HG03095 (cell line): ENCODE measurements around the gene PRKG1.
A peak's percentile ranks its signal among the peaks of the same experiment; 100 is the strongest.

Experiments
- ATAC-seq: cut with Tn5 transposase; IDR thresholded peaks from one replicate; pipeline ENCODE4 v1.9.1; 2021; ENCODE audit warnings: moderate library complexity; ENCODE audit not compliant: unreplicated experiment

The PRKG1 gene

DNA sequence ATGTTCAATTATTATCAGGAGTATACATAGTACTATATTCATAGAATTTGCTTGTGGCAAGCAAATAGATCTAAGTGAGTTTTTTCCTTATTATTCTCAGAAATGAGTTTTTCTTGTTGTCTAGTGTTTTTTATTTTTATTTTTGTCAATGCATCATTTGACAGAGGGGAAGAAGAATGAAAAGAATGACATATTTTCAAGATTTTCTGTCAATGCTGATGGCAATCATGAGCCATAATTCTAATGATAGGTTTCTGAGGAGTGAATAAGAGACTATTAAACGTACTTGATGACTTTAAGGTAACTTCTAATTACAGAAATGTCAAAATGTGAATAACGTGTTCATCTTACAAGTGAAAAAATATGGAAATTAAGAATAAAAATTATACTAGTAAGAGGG lies 769.7 kb downstream of the PRKG1 start:
- ATAC-seq, result no peak

DNA sequence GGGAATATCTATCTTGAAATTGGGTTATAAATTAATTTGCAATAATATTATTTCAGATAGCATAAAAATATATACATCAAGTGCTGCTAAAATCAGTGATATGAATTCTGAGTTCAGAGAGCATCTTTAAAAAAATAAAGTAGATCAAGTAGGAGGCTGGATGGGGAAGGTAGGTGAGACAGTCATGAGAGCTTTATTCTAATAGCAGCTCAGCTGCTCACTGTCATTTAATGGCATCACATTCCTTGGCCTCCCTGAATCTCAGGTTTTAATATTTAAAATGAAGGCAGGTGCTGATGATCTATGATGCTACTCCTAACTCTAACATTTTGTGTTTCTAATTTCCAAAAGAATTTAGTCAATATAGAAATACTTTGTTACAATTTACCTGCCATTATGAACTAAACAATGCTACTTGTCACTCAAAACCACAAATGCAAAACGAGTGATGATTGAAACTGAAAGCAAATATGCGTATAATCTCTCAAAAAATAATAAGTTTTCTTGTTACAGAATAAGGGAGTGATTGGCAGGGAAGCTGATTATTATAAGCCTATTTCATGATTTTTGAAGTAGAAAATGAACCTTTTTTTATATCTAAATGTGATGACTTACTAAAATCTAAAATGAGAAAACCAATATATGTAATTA lies 772.7 kb downstream of the PRKG1 start:
- no peak for ATAC-seq

DNA sequence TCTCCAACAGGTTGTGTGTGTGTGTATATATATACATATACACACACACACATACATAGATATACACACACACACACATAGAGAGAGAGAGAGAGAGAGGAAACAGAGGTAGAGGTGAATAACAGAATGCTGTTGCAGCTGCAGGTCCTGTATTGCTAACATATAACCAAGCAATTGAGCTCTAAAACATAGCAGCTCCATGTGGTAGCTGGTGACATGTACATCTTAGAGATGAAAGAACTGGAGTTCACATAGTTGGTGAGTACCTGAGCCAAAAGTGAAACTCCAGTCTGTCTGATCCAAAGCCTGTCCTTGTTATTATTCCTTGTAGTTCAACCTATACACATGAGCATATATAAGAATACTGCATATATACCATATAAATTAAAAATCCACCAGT lies 778.0 kb downstream of the PRKG1 start:
- no peak for ATAC-seq

DNA sequence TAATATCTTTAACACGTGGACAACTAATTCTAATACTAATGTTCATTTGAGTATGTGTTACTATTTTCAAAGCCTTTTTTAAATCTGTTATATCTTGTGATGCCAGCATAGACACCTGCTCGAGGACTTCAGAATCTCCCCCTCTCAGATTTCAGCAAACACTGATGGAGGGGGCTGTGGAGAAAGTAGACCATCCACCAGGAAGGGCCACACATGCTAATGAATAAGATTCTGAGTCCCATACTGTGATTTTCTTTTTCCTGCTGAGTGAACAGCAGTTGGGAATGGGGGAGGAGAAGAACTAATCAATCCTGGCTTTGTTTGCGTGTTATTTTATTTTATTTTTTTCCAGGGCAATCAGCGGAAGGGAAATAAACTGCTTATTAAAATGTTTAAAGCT lies 783.0 kb downstream of the PRKG1 start:
- no peak for ATAC-seq

DNA sequence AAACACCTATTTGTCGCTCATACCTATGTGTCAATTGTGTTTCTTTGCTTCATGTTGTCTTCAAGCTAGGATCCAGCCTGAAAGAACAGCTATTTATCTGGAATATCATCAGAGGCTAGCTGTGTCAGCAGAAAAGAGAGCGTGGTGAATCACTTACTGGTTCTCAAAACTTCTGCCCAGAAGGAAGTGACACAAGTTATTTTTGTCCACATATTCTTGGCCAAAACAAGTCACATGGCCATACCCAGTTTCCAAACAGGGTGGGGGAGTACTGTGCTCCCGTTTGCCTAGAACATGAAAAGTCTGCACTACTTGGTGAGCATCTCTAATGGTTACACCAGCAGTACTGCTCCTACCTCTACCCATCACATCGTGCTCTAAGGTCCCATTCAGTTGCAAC lies 786.0 kb downstream of the PRKG1 start:
- ATAC-seq, result peak; percentile 83

DNA sequence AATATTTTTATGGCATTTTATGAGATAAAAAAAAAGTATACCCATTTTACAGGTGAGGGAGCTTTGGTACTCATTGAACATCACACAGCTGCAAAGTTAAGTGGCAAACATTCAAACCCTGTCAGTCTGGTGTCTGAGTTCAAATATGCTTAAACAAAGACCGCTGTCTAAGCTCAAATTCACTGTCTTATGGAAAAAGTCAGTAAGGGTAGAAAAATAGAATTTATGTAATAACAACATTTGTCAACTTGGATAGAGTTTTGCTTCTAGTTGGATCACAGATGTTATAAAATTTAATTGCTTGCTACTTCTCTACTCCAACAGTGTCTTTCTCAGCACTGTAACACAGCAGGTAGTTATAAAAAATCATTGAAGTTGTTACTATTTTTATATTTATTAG lies 786.8 kb downstream of the PRKG1 start:
- ATAC-seq, result no peak

DNA sequence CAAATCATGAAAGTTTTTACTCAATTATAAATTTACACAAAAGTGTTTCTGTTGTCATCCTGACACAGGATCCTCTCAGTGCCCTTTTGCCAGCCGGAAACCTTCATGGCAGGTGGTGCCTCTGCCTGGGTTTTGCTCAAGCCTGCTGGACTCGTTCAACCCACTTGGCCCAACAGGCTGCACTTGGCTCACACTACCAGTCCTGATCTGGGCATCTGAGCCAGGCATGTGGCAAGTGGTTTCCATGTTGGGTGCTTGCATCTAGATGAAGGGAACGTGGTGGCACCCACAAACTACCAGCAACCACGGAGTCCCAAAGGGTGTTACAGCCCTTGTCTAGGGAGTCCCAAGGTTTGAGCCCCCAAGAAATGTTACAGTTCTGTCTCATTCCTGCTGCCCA lies 787.4 kb downstream of the PRKG1 start:
- ATAC-seq, result no peak

DNA sequence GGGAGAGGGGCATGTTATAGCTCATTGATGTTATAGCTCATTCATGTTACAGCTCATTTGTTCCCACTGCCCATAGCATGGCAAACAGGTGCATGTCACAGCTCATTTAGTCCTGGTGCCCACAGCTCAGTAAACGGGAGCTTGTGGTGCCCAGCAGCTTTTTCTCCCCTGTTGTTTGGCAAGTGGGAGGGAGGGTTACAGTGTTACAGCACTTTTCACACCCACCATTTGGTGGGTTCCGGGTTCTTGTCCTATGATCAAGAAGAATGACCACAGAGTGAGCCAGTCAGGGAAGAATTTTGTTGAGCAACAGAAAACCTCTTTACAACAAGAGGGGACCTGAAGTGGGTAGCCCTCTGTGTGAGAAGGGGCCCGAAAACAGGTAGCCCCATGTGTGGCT lies 787.9 kb downstream of the PRKG1 start:
- ATAC-seq, result no peak

DNA sequence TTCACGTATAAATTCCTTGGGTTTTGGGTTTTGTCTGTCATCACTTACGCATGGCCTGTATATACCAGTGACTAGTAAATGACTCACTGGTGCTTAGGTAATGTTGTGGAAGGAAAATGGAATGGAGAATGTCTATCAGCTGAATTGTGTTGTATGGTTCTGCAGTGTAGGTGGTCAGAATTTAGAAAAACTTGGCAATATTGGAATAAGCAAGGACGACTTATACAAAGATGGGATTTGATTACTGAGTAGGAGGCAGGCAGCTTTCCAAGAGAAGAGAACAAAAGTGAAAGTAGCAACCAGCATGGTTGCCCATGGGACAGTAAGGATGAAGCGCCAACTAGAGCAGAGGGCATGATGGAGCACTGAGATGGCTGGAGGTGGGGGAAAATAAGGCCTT lies 793.7 kb downstream of the PRKG1 start:
- ATAC-seq, result no peak

DNA sequence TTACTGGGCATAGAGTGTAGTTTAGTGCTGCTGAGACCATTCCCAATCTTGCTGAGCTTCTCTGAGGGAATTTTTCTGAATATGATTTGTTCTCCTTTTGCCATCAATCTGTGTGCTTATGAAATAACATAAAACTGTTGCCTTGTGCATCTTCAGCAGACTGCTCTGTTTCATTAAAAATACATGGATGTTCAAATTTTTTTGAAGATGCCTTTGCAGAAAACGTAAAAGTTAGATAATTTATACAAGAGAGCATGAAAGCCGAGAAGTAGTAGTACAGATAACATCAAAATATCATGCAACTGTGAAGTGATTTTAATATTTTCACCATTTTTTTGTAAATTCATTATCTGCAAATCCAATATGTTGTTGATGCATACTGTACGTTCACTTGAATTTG lies 799.8 kb downstream of the PRKG1 start:
- ATAC-seq, result no peak

DNA sequence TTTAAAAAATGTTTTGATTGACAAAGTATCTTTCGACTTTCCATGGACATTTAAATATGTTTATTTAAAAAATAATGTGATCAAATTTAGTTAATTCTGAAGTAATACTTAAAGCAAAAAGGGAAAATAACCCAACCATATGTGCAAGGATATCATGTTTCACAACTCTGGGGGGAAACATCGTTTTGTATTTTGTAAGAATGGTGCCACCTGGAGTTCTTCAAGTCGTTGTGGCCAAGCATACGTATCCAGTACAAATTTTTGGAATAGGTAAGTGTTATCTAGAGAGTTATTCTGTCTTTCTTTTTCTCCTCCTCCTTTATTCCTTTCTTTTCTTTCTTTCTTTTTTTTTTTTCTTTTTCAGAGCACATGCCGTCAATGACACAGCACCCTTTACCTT lies 801.3 kb downstream of the PRKG1 start:
- ATAC-seq, result no peak

DNA sequence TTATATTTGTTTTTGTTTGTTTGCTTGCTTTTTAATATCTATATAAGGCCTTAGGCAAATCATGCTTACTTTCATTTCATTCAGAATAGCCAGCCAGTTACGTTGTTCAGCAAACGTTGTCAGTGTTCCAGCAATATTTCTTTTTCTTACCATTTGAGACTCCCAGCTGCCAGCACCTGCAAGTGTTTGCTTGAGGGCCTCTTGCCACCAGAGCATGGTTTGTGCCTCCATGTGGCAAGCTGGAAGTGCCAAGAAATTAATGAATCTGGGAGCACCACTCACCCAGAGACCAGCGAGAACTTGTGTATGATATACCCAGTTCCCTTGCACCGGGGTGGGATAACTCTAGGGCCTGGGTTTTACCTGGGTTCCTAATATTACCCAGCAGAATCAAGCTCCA lies 802.2 kb downstream of the PRKG1 start:
- ATAC-seq, result no peak

DNA sequence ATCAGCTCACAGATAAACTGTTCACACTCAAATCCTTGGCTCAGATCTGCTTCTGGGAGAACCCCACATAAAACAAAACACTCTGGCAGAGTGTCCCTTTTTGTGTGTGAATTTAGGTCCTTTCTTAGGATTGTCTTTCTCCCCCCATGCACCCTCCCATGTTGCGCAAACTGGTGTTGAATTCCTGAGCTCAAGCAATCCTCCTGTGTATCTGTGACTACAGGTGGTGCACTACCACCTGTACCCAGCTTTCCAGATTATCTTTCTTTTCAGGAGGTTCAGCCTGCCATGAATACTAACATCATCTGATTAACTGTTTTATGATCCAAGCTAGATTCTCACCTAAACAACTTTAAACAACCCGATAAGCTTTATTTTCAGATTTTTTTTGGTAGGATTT lies 802.7 kb downstream of the PRKG1 start:
- ATAC-seq, result no peak

DNA sequence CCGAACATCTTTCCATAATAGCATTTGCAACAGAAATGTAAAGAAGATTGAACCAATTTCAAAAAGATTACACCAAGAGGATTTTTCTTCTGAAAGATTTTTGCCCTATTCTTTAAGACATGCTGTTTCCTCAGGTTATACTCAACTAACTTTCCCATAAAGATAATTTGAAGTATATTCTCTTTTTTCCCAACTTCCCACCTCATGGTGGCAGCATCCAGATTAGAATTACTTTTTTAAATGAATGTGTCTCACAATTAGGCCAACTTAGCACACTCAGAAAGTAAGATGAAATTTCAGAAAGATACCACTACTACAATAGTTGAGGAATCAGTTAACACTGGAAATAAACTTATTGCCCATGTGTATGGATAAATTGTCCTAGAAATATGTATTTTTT lies 803.3 kb downstream of the PRKG1 start:
- no peak for ATAC-seq

DNA sequence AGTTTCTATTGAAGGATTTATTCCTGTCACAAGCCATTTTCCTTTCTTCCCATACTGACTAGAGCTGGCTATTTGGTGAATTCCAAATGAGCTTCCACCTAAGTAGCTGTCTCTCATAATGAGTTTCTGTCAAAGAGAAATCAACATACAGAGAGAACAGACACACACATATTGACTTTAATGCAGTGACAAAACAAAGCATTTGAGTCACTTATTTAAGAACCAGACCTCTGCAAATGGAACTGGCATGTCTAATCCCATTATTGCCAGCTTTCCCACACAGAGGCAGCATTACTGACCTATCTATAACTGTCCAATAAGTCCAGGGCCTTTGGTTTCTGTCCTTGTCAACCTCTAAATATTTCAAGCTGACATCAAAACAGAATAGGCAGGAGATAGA lies 804.4 kb downstream of the PRKG1 start:
- peak; percentile 10 for ATAC-seq

DNA sequence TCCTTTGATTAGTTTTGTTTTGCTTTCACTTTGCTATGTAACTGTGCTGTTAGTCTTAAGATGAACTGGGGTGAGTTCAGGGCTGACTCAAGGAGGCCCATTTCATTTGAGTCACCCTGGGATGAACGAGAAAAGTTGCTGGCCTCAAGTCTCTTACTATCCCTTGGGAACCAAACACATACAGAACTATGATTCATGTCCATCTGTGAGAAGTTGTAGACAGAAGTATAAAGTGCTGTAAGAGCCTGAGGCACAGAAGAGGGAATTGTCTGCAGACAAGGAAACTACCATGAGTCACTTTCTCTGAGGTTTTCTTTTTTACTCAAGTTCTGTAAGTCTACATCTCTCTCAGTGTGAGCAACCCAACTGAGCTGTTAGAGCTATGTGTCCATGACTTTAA lies 805.0 kb downstream of the PRKG1 start:
- peak; percentile 94 for ATAC-seq

DNA sequence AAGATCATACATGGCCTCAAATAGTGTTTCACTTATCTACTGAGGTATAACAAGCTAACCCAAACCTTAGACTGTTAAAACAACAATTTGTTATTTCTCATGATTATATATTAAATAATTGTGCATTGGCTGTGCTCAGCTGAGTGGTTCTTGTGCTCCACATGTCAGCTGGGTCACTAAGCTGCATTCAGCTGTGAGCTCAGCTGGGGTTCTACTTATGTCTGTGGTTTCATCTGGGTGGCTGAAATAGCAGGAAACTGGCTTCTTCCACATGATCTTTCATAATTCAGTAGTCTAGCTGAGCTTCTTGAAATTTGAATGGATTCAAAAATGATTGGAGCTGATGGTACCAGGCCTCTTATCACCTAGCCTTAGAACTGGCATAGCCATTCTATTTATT lies 806.9 kb downstream of the PRKG1 start:
- ATAC-seq, result no peak

DNA sequence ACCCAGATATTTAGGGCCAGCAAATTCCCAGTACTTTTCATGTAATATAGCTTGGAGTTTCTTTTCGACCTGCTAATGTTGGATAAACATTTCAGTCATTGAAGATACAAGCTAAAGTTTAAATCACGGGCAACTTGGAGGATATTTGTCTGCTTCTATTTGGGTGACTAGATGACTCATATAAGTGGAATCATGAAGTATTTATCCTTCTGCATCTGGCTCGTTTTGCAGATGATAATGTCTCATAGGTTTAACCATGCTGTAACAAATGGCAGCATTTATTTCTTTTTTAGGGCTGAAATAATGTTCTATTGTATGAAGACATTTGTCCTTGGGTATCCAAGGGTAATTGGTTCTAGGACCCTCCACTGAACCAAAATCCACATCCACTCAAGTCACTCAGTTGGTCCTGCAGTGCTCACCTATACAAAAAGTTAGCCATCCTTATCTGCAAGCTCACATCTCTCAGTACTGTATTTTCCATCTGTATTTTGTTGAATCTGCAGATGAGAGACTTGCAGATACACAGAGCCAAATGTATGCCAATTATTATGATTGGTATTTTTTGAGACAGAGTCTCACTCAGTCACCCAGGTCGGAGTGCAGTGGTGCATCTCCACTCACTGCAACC lies 812.3 kb downstream of the PRKG1 start:
- ATAC-seq, result no peak

DNA sequence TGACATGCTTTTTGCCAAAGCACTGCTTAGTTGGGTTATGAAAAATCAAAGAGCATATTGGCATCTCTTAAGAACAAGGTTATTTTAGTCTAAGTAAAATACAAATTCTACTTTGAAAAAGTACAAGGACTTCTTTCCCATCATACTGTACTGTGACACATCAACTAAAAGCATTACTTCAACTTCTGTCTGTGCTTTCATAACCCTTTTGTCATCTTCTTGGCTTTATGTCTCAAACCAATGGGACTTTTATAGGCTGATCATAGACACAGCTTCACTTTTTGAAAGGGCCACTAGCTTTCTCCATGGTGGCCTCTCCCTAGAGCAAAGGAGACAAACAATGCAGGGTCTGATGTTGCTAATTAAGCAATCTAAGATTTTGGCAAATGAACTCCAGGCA lies 814.0 kb downstream of the PRKG1 start:
- no peak for ATAC-seq

DNA sequence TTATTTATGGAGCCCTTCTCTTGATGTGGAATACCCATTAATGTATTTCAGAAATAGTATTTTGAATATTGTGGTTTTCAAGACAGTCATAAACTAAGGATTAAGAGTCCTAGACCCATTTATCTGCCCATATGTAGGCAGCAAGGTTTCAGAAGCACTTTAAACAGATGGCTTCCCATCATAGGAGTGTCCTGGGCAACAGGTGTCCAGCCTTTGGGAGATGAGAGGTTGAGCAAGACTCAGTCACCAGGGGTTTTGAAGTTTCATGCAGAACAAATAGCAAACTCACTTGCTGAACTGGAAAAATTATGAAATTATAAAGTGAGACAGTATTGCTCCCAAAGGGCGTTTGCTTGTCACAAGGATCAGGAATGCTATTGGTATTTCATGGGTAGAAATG lies 818.0 kb downstream of the PRKG1 start:
- no peak for ATAC-seq

DNA sequence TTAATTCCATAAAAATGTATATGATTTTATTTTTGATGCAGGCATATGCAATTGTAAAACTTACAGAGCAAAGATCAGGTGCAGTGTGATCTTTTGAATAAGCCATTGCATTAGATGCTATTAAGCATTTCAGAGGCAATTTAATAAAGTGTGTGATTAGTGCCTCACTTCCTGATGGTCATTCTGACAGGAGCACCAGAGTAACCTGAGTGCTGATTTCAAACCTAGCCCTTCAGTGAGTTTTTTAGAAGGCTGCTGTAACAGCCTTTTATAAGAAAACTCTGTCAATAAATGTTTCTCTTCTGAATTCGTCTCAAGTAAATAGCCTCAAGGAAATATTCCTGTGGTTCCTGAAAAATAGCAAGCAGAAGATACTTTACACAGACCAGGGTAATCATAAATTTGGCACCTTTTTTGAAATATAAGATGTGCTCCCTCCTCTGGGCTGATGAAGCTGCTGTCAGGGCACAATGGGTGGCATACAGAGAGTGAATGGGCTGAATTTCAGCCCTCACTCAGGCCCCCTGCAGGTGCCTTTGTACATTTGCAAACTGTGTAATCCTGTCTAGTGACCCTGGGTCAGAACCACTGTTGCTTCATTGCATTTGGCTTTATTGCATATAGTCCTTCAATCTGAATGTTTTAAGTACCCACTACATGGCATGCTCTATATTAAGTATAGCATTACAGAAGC lies 818.8 kb downstream of the PRKG1 start:
- no peak for ATAC-seq

DNA sequence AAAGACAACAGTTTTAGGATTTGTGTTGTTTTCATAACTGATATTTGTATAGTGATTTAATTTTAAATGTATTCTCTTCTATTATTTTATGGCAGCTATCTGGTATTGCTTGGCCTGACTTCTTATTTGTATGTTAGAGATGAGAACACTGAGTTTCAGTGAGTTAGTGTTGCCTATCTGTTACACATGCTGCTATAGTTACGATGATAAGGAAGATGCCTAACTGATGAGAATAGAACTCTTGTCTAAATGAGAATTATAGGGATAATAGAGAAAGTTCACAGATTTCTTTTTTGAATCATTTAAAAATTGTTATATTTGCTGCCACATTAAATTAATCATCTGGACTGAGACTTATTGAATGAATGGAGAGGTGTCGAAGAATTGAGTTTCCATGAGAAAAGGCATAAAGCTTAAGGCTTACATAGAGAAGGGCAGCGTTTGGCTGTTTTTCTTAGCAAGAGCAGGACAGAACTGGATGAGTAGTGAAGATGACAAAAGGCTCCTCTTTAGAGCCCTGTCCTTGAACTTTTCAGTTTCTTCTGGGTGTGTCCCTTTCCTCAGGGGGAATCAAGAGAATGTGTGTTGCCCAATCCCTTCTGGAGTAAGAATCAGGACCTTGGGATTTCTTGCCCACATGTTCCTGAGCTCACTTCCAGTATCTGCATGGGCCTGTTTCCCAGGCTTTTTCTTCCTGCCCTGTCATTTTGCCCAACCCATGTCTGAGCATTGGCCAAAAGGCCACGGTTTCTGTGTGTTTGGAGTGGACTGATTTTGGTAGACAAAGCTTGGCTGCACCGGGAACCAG lies 820.7 kb downstream of the PRKG1 start:
- no peak for ATAC-seq
